H1 (cell line): ENCODE measurements around the gene TPRG1L.
A peak's percentile ranks its signal among the peaks of the same experiment; 100 is the strongest.

ENCODE experiments used
- CHD1 ChIP-seq: IDR thresholded peaks from 2 replicates; pipeline ENCODE4 v1.6.1; 2012; ENCODE audit warnings: low read depth, low read length, improper control_type of control experiment
- CHD2 ChIP-seq: IDR thresholded peaks from 2 replicates; pipeline ENCODE4 v1.6.1; 2012; ENCODE audit warnings: low read length, improper control_type of control experiment
- FOSL1 ChIP-seq: IDR thresholded peaks from 2 replicates; pipeline ENCODE4 v1.6.1; 2011; ENCODE audit warnings: mild to moderate bottlenecking, low read depth, low read length, moderate library complexity; ENCODE audit not compliant: insufficient read depth
- GTF2F1 ChIP-seq: IDR thresholded peaks from 2 replicates; pipeline ENCODE4 v1.6.1; 2012; ENCODE audit warnings: low read depth, low read length, improper control_type of control experiment, borderline replicate concordance
- POLR2AphosphoS5 ChIP-seq: IDR thresholded peaks from 2 replicates; pipeline ENCODE4 v1.6.1; 2011; ENCODE audit warnings: low read depth, low read length
- SP1 ChIP-seq: IDR thresholded peaks from 2 replicates; pipeline ENCODE4 v1.6.1; 2011; ENCODE audit warnings: low read depth, low read length
- TAF1 ChIP-seq: IDR thresholded peaks from 2 replicates; pipeline ENCODE4 v1.6.1; 2011; ENCODE audit warnings: mild to moderate bottlenecking, low read depth, low read length
- TF ChIP-seq, protein P1 (sequence below), 3 experiments: IDR thresholded peaks; 1 replicate in 2 of 3; 2 replicates in 1 of 3; pipeline versions ENCODE4 v1.5.1 to v1.6.1; 2011; ENCODE audit warnings: low read length in 3 of 3, mild to moderate bottlenecking in 3 of 3, inconsistent platforms in 2 of 3, low read depth in 1 of 3, moderate library complexity in 1 of 3; ENCODE audit not compliant: insufficient read depth in 1 of 3; ENCODE audit errors: control extremely low read depth in 1 of 3

DNA sequence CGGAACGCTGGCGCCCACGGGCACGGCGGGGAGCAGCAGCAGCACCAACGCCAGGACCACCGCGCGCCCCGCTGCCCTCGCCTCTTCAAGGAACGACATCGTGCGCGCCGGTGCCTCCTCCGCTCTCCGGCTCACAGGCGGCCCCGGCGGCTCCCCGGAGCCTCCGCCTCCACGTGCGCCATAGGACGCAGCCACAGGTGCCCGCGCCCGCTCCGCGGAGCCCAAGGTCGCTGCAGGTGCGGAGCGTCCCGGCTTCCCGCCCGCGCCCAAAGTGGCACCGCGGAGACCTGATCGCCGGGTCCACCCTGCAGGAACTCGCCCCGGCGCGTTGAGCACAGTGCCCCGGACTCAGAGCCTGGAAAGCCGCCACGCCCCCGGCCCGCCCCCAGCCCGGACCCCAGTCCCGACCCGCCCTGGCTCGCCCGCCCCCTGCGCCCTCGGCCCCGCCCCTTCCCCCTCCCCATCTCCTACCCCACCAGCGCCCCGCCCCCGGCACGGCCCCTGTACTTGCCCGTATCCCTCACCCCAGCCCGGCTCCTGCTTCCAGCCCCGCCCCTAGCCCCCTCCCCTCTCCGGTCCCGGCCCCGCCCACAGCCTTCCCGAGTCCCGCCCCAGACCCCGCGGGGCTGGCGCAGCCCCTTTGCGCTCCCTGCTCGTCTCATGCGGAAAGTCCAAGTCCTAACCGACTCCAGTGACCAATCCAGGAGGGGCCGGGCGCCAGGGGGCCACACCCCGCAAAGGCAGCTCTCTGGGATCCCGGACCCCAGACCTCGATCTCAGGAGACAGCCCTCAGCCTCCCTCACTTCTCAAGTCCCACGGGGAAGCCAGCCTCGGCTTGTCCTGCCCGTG is 13.4 kb upstream of the TPRG1L start, which contains the start of gene MEGF6:
- TF ChIP-seq POLR2AphosphoS5 (no peak), FOSL1 (no peak), CHD1 (no peak), TAF1 (peak; percentile 49; the same call in 1 of the 2 replicates), CHD2 (no peak), GTF2F1 (no peak), SP1 (no peak)
- TF ChIP-seq, protein P1, sequence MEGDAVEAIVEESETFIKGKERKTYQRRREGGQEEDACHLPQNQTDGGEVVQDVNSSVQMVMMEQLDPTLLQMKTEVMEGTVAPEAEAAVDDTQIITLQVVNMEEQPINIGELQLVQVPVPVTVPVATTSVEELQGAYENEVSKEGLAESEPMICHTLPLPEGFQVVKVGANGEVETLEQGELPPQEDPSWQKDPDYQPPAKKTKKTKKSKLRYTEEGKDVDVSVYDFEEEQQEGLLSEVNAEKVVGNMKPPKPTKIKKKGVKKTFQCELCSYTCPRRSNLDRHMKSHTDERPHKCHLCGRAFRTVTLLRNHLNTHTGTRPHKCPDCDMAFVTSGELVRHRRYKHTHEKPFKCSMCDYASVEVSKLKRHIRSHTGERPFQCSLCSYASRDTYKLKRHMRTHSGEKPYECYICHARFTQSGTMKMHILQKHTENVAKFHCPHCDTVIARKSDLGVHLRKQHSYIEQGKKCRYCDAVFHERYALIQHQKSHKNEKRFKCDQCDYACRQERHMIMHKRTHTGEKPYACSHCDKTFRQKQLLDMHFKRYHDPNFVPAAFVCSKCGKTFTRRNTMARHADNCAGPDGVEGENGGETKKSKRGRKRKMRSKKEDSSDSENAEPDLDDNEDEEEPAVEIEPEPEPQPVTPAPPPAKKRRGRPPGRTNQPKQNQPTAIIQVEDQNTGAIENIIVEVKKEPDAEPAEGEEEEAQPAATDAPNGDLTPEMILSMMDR (IDR thresholded peaks at IDR 0.05; ENCODE audit: control extremely low read depth in 1 of 3, insufficient read depth in 1 of 3, low read depth in 1 of 3, low read length in 3 of 3): no peak
